NCI-H1417 (cell line): ENCODE data around the gene FCGBP.

ENCODE experiments used
- DNase-seq, 3 experiments: peaks; one replicate each; lab custom pipeline; 2025; lab: John Stamatoyannopoulos, UW

FCGBP gene

GRCh38 chr19:39946532-39946931 is 12.1 kb upstream of the FCGBP start:
- DNase-seq, result no peak

DNA sequence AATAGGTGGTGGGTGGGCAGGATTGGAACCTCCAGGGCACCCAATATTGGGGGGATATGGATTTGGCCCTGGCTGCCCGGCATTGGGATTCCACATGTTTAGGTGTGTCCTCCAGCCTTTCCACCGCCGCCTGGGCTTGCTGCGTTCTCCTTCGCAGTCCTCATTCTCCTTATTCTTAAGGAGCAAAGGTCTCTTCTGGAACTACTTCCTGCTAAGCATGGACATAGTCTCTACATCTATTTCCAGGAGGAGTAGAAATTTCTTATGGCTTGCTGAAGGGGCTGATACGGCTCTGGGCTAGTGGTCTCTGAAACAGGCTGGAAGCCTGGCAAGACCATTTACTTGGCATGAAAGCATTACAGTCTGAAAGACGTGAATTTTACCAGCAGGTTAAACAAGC is 9.2 kb upstream of the FCGBP start:
- DNase-seq, result no peak

DNA sequence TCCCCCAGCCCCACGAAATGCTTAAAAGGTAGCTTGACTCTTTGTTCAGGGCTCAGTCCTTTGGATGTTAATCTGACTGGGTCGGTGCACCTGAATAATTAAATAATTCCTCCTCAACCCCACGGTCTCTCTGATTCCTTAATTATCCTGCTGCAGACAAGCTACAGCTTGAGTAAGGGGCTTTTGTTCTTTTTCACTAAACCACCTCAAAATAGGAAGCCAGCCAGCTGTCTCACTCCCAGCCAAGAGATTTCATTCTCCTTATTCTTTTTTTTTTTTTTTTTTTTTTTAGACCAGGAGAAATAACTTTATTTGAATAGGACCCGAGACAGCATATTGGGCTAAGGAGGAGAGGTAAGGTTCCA is 7.9 kb upstream of the FCGBP start:
- DNase-seq, result no peak

- no peak for DNase-seq
Observed at GRCh38 chr19:39941615-39942365, 7.4 kb upstream of the FCGBP start.

- no peak for DNase-seq
Observed at GRCh38 chr19:39941151-39941550, 6.7 kb upstream of the FCGBP start.

DNA sequence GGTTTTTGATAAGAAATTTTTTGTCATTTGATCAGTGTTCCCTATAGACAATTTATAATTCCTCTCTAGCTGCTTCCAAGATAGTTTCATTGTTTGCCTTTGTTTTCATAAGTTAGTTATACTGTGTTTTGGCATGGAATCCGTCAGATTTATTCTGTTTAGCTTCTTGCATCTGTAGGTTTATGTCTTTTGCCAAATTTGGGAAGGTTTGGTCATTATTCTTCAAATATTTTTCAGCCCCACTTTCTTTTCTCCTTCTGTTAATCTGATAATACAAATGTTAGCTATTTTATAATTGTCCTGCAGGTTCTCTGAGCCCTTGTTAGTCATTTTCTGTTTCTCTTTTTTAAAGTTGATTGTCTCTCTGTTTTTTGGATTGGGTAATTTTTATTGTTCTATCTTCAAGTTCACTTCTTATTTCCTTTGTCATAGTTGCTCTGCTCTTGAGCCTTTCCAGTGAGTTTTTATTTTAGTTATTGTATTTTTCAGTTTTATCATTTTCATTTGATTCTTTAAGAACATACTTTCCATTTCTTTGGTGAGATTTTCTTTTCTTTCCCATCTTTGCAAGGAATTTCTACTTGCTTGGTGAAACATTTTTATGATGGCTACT is 5.9 kb upstream of the FCGBP start:
- DNase-seq, result no peak

DNA sequence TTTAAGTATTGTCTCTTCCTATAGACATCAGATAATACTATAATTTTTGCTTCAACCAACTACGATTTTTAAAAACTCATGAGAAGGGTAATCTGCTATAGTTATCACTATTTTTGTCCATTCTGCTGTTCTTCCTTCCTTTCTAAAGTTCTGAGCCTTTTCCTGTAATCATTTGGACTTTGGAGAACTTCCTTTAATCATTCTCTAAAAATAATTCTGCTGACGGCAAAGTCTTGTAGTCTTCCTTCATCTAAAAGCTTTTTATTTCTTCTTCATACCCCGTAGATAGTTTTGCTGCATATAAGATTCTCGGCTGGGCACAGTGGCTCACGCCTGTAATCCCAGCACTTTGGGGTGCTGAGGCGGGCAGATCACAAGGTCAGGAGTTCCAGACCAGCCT is 5.1 kb upstream of the FCGBP start:
- DNase-seq, result no peak

DNA sequence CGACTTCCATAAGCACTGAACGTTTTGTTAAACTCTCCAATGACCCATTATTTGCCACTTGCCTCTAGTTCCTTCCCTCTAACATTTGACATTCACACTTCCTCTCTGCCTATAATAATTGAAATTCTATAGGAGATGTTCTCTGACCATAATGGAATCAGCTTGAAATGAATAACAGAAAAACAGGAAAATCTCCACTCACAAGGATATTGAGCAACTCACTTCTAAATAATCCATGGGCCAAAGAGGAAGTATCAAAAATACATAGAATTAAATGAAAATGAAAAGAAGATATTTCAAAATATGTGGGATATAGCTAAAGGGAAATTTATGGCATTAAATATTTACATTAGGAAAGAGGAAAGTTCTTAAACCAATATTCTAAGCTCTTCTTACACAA is 3.4 kb upstream of the FCGBP start:
- no peak for DNase-seq

DNA sequence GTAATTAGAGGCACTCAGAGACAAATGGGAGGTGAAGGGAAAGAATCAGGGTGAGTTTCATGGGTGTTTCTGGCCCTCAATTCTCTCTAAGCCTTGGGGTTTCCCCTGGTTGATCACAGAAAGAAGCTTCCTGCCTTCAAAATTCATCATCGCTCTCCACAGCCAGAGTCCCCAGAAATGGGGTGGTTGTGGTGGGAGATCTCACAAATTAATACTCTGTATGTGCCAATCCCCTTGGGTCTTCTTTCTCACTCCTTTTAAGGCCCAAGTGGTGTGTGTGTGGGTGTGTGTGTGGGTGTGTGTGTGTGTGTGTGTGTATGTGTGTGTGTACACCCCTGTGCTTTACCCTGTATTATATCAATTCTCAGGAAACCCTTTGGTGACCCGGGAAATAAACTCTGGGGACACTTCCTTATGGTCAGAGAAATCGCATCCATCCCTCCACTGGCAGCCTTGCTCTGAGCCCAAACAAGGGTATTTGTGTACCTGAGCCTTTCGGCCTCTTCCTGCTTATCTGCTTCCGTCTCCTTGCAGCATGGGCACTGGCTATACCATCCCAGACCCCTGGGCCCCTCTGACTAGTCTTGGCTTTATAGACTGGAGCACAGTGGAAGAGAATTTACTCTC is 2.8 kb upstream of the FCGBP start:
- no peak for DNase-seq

DNA sequence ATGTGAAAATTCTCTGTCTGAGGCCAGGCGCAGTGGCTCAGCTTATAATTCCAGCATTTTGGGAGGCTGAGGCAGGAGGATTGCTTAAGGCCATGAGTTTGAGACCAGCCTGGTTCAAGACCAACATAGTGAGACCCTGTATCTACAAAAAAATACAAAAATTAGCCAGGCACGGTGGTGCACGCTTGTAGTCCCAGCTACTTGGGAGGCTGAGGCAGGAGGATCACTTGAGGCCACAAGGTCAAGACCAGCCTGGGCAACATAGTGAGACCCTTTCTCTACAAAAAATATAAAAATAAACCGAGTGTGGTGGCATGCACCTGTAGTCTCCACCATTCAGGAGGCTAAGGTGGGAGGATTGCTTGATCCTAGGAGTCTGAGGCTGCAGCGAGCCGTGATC is 2.2 kb upstream of the FCGBP start:
- no peak for DNase-seq

DNA sequence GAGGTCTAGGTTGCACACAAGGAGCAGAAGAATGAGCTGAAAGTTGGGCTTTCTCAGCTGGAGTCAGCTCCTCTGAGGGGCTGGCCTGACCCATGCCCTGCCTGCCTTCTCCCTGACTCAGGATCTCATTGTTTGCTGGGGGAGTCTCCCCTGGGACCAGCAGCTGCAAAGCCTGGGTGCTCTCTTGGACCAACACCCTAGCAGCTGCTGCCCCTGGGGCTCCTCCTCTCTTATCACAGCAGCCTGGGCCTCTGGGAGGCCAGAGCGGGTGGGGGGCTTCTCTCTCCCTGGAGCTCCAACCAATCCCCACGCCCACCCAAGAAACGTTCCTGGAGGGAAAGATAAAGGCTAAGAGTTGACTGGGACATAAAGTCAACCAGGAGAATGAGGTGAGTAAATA is 1.6 kb upstream of the FCGBP start:
- DNase-seq, result no peak

DNA sequence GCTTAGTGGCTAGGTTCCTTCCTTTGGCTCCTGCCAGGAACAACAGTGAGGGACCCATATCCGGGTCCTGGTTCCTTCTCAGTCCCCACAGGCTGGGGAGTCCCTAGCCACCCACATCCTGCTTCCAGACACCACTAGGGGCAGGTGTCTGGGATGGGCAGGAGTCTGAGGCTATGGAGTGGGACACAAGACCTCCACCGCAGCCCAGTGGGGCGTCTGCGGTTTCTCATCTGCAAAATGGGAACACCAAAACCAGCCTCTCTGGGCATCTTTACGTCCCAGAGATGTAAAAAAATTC is 879 bp upstream of the FCGBP start:
- no peak for DNase-seq

- no peak for DNase-seq
Observed at GRCh38 chr19:39929750-39930149, 4.7 kb downstream of the FCGBP start.

DNA sequence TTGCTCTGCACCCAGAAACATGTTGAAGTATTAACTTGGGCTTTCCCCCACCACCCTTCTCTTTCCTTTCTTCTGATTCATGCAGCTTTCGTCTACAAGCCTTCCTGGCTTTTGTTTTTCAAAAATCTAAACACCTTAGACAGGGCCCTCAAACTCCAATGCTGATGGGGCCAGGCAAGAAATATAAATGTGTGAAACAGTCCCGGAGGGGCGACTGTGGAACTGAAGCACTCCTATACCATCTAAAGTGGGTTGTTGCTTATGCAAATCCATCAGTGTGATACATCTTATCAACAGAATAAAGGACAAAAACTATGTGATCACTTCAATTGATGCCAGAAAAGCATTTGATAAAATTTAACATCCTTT is 6.1 kb downstream of the FCGBP start:
- DNase-seq, result no peak

- no peak for DNase-seq
Observed at GRCh38 chr19:39927524-39928356, 6.7 kb downstream of the FCGBP start.

- no peak for DNase-seq
Observed at GRCh38 chr19:39927076-39927475, 7.4 kb downstream of the FCGBP start.

DNA sequence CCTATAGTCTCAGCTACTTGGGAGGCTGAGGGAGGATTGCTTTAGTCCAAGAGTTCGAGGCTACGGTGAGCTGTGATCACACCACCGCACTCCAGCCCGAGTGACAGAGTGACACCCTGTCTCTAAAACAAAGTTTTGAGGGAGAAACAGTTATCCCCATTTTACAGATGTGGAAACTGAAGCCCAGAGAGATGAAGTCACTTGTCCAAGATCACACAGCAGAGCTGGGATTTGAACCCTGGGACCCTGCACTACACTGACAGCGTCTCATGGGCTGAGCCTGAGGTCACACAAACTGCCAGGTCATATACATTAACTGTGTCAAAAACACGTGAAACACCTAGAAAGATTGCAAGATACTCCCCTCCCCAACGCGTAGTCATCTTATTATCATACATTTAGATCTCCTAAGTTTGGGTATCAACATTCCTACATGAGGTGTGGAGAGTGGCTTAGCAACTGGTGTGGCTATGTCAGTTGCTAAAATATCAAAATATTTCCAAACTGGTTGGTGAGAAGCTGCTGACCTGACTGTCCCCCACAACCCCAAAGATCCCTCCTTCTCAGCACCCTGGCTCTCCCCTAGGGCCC is 8.2 kb downstream of the FCGBP start:
- DNase-seq, result no peak

DNA sequence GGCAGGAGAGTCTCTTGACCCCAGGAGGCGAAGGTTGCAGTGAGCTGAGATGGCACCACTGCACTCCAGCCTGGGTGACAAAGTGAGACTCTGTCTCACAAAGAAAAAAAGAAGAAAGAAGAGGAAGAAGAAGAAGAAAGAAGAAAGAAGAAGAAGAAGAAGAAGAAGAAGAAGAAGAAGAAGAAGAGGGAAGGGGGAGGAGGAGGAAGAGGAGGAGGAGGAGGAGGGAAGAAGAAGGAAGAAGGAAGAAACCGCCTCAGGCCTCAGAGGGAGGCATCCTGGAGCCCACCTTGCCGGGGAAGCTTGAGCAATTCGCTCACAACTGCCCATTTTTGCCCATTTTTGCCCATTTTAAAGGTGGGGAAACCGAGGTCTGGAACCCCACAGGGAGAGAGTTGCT is 9.5 kb downstream of the FCGBP start:
- no peak for DNase-seq

GRCh38 chr19:39924389-39924788 is 10.0 kb downstream of the FCGBP start:
- no peak for DNase-seq

DNA sequence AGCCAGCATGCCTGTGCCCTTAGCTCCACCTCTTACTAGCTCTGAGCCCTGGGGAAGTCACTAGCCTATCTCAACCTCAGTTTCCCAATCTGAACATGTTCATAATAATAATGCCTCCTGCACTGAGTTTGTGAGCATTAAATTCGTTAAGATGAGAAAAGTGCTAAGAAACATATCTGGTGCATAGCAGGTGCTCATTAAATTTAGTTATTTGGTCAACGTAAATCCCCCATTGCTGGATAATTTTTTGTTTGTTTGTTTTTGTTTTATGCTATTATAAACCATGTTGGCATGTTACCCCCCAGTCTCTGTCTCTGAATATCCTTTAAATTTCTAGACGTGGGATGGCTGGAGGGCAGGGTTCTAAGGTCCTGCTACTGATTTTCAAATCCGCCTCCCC is 10.6 kb downstream of the FCGBP start:
- DNase-seq, result no peak

GRCh38 chr19:39919976-39920375 is 14.5 kb downstream of the FCGBP start:
- no peak for DNase-seq

DNA sequence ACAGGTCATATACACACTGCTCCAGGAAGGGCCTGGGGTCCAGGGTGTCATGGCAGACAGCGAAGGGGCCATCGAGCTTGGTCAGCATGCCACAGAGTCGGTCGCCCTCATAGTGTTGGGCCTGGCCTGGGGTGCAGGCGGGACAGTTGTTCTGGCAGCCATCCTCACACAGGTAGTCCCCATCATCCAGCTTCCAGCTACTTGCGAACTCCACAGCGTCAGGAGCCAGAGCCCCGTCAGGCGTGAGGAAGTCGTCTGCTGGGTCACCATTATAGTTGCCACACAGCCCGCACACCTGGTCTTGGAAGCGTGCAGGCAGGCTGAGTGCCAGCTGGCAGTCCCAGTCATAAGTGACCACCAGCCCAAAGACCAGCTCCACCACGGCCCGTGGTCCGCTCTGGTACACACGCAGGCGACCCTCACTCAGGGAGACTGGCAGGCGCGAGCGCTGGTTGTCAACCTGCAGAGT is 16.2 kb downstream of the FCGBP start:
- DNase-seq, result no peak
